ENCODE data around the gene CDH23. TPM values are rescaled to one million over a fixed set of nuclear protein-coding genes. Genes with fewer than 3 reads are reported as not detected.

Gene CDH23
- polyA plus RNA-seq, 1 donor (not counting 4 experiments of a cell fraction or from before 2014, with no cell fraction given), result 0.01 TPM

- FAIRE-seq, result no peak
- no peak overlapping the region for H3K27ac ChIP-seq (ENCODE audit: control insufficient read depth, insufficient read depth, low read length)
These were observed 239.9 kb downstream of the CDH23 start for GRCh38 chr10:71636588-71636987.

GRCh38 chr10:71637305-71637704 is 240.6 kb downstream of the CDH23 start:
- TF ChIP-seq EZH2 (IDR thresholded peaks at IDR 0.05; ENCODE audit: low read length), result no peak
- no peak for TF ChIP-seq CTCF (optimal IDR thresholded peaks at IDR 0.05 in 1 of 3, IDR thresholded peaks at IDR 0.05 in 1 of 3, conservative IDR thresholded peaks at IDR 0.05 in 1 of 3; ENCODE audit: extremely low read depth in 1 of 3, insufficient read depth in 2 of 3, low read length in 3 of 3)
- Histone ChIP-seq H3K27ac (ENCODE audit: control insufficient read depth, insufficient read depth, low read length) (no peak overlapping the region), H2AFZ (ENCODE audit: control insufficient read depth, low read length) (no peak overlapping the region), H3K36me3 (ENCODE audit: control insufficient read depth in 2 of 2, extremely low read depth in 1 of 2, insufficient read depth in 2 of 2, low read length in 2 of 2) (no peaks in the 10 kb centered on the region), H3K27me3 (ENCODE audit: control insufficient read depth, extremely low read depth, insufficient read depth, low read length) (peaks cover 58% of the 10 kb centered on the region), H3K4me3 (ENCODE audit: control insufficient read depth in 2 of 3, extremely low read depth in 1 of 3, insufficient read depth in 2 of 3, low read depth in 1 of 3, low read length in 3 of 3) (no peak overlapping the region), H3K9ac (ENCODE audit: control insufficient read depth, extremely low read depth, insufficient read depth, low read length) (no peak overlapping the region), H3K4me2 (ENCODE audit: control insufficient read depth, extremely low read depth, insufficient read depth, low read depth, low read length) (no peak overlapping the region), H3K9me3 (ENCODE audit: control insufficient read depth, low read depth, low read length) (no peaks in the 10 kb centered on the region), H3K9me1 (ENCODE audit: control insufficient read depth, extremely low read depth, insufficient read depth, low read length) (no peaks in the 10 kb centered on the region), H3K4me1 (ENCODE audit: control insufficient read depth, extremely low read depth, insufficient read depth, low read length) (no peaks in the 10 kb centered on the region), H4K20me1 (ENCODE audit: control insufficient read depth, extremely low read depth, insufficient read depth, low read length) (no peaks in the 10 kb centered on the region), H3K79me2 (ENCODE audit: control insufficient read depth, insufficient read depth, low read length) (no peaks in the 10 kb centered on the region)
- DNase-seq (ENCODE audit: low read depth, low spot score) (no peak), FAIRE-seq (no peak)
- dilution Hi-C loops (cut with MboI; ENCODE audit: extremely low pct_ligation_motif_present, low sequenced_read_pairs), result no loop called here

More at GRCh38 chr10:71636588-71636987, 239.9 kb downstream of the CDH23 start:
- H3K4me3 ChIP-seq (ENCODE audit: control insufficient read depth in 2 of 3, extremely low read depth in 1 of 3, insufficient read depth in 2 of 3, low read depth in 1 of 3, low read length in 3 of 3), result no peak overlapping the region
- peaks cover 58% of the 10 kb centered on the region for H3K27me3 ChIP-seq (ENCODE audit: control insufficient read depth, extremely low read depth, insufficient read depth, low read length)
- DNase-seq (ENCODE audit: low read depth, low spot score), result no peak
- H3K9me3 ChIP-seq (ENCODE audit: control insufficient read depth, low read depth, low read length), result no peaks in the 10 kb centered on the region
- dilution Hi-C loops (cut with MboI; ENCODE audit: extremely low pct_ligation_motif_present, low sequenced_read_pairs), result no loop called here
- no peak overlapping the region for H3K4me2 ChIP-seq (ENCODE audit: control insufficient read depth, extremely low read depth, insufficient read depth, low read depth, low read length)
- H3K9me1 ChIP-seq (ENCODE audit: control insufficient read depth, extremely low read depth, insufficient read depth, low read length), result no peaks in the 10 kb centered on the region
- H4K20me1 ChIP-seq (ENCODE audit: control insufficient read depth, extremely low read depth, insufficient read depth, low read length), result no peaks in the 10 kb centered on the region
- no peak overlapping the region for H2AFZ ChIP-seq (ENCODE audit: control insufficient read depth, low read length)
- H3K79me2 ChIP-seq (ENCODE audit: control insufficient read depth, insufficient read depth, low read length), result no peaks in the 10 kb centered on the region
- H3K9ac ChIP-seq (ENCODE audit: control insufficient read depth, extremely low read depth, insufficient read depth, low read length), result no peak overlapping the region
- no peaks in the 10 kb centered on the region for H3K36me3 ChIP-seq (ENCODE audit: control insufficient read depth in 2 of 2, extremely low read depth in 1 of 2, insufficient read depth in 2 of 2, low read length in 2 of 2)
- no peaks in the 10 kb centered on the region for H3K4me1 ChIP-seq (ENCODE audit: control insufficient read depth, extremely low read depth, insufficient read depth, low read length)
- no peak for TF ChIP-seq EZH2 (IDR thresholded peaks at IDR 0.05; ENCODE audit: low read length)
- no peak for TF ChIP-seq CTCF (optimal IDR thresholded peaks at IDR 0.05 in 1 of 3, IDR thresholded peaks at IDR 0.05 in 1 of 3, conservative IDR thresholded peaks at IDR 0.05 in 1 of 3; ENCODE audit: extremely low read depth in 1 of 3, insufficient read depth in 2 of 3, low read length in 3 of 3)
